Medulla oblongata (tissue), 1 donor: ENCODE results near the gene RPS6KA4.
A peak's percentile ranks its signal among the peaks of the same experiment; 100 is the strongest.

ENCODE experiments used
- DNase-seq: peaks from one replicate; pipeline ENCODE4 v3.0.0-alpha.2; 2015; ENCODE audit errors: extremely low spot score

RPS6KA4 gene

GRCh38 chr11:64327375-64327774 is 31.6 kb upstream of the RPS6KA4 start:
- no peak for DNase-seq

DNA sequence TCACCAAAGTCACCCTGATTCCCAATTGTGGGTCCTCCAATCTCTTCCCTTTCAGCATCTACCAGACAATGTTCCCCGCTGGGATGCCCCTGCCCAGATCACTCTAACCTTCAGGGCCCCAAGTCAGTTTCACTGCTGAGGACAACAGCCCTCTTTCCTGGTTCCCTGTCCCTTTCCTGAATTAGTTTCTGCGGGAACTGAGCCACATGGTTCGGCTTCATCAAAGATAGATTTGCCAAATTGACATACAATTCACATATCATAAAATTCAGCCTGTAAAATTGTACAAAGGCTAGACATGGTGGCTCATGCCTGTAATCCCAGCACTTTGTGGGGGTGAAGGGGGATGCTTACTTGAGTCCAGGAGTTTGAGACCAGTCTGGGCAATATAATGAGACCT is 31.0 kb upstream of the RPS6KA4 start:
- no peak for DNase-seq

DNA sequence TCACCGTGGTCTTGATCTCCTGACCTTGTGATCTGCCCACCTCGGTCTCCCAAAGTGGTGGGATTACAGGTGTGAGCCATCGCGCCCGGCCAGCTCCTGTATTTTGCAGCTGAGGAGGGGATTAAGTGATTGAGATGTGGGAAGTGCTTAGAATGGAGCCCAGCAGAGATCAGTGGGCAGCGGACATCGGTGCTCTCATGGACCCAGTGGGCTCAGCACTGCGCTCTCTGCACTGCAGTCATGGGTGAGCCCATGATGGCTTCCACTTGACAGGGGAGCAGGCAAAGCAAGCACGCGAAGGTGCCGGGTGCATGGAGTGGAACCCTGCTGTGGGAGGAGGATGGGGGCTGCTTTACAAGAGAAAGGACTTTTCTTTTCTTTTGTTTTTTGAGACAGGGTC is 28.1 kb upstream of the RPS6KA4 start:
- DNase-seq, result no peak

- DNase-seq, result peak; percentile 56
These were observed 27.2 kb upstream of the RPS6KA4 start for GRCh38 chr11:64331569-64332371.

- DNase-seq, result no peak
These were observed 25.4 kb upstream of the RPS6KA4 start for GRCh38 chr11:64333556-64333955.

- DNase-seq, result no peak
These were observed 23.9 kb upstream of the RPS6KA4 start for GRCh38 chr11:64334764-64335735.

- no peak for DNase-seq
These were observed 21.3 kb upstream of the RPS6KA4 start for GRCh38 chr11:64337538-64338249.

- no peak for DNase-seq
These were observed 20.2 kb upstream of the RPS6KA4 start for GRCh38 chr11:64338716-64339115.

DNA sequence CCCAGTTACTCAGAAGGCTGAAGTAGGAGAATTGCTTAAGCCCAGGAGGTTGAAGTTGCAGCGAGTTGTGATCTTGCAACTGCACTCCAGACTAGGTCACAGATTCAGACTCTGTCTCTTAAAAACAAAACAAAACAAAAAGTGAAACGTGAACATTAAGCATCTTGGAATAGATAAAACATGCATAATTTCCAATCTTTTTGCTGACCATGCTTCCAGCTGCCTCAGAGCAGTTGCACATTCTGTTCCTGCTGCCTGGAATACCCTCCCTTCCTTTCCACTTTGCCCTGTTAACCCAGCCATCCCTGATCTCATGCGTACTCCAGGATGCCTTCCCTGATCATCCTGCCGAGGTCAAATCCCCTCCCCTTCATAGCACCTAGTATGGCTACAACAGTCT is 19.7 kb upstream of the RPS6KA4 start:
- no peak for DNase-seq

DNA sequence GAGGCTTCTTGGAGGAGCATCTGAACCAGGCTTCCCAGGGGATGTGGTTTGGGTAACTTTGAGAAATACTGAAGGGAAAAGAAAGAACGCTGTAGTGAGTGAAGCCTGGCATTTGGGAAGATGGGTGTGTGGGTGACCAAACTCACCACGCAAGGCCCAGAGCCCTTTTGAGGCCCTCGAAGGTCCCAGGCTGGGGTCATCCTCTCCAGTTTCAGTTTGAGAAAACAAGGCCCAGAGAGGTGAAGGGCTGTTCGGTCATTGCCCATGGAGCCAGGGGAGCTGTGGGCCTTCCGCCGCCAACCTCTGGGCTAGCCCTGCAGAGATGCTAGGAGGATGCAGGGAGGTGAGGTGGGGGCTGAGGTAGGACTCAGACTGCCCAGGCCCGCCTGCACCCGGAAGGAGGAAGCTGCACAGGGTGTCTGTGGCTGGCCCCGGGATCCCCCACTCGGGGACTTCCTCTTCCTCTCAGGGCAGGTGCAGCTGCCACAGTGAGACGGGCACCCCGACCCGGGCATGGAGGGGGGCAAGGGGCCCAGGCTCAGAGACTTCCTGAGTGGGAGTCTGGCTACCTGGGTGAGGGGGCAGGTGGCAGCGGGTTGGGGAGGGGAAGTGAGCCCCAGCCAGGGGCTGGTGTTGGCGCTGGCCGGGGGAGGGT is 19.1 kb upstream of the RPS6KA4 start, which contains the start of gene CCDC88B:
TSS of gene CCDC88B (plus strand) at position 451 of the 655 bp plus-strand sequence. CDS start at position 514, 63 bp downstream.
- peak; percentile 60 for DNase-seq

DNA sequence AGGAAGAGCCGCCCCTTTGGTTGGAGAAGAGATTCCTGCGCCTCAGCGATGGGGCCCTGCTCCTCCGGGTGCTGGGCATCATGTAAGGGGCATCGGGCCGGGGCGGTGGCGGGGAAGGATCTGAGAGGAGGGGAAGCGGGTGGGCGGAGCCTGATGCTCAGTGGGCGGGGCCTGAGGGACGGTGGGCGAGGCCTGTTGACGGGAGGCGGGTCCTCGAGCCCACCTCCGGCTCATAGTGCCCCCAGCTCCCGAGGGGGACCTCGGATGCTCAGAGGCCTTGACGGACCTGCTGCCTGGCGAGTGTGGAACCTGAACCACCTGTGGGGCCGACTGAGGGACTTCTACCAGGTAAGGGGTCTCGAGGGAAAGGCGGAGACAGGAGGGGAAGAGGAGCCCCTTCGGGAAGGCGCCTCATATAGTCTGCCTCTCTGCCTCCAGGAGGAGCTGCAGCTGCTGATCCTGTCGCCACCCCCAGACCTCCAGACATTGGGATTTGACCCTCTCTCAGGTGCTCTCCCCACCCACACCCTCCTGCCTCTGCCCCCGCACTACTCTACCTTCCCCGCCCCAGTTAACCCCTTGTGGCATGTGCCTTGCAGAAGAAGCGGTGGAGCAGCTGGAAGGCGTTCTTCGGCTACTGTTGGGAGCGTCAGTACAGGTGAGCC is 18.2 kb upstream of the RPS6KA4 start:
- DNase-seq, result no peak

- no peak for DNase-seq
These were observed 17.5 kb upstream of the RPS6KA4 start for GRCh38 chr11:64341429-64341828.

DNA sequence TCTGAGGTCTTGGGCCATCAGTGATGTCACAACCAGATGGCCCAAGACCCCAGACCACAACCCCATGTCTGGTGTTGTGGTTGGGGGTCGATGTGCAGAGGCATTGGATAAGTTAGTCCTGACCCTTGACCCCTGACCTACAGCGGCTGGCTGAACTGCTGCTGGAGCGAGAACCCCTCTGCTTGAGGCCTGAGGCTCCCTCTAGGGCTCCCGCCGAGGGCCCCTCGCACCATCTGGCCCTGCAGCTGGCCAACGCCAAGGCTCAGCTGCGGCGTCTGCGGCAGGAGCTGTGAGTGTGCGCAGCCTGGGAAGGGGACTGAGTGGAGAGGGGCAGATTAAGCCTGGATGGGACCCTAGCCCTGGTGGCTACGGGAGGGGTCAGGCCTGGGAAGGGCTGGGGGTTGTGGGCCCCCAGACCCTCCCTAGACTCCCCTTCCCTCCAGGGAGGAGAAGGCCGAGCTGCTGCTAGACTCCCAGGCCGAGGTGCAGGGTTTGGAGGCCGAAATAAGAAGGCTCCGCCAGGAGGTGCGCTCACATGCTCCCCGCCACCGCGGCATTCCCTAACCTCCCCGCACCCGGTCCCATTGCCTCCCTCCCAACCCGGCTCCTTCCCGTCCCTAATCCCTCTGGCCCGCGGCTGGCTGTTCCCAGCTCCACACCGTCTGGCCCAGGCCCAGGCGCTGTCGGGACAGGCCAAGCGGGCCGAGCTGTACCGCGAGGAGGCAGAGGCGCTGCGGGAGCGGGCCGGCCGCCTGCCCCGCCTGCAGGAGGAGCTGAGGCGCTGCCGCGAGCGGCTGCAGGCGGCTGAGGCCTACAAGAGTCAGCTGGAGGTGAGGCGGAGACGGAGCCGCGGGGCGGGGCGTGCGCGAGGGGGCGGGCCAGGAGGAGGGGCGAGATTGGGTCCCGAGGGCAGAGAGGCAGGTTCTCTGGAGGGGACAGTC is 16.8 kb upstream of the RPS6KA4 start:
- DNase-seq, result peak; percentile 76

GRCh38 chr11:64342869-64343745 is 15.9 kb upstream of the RPS6KA4 start:
- no peak for DNase-seq

DNA sequence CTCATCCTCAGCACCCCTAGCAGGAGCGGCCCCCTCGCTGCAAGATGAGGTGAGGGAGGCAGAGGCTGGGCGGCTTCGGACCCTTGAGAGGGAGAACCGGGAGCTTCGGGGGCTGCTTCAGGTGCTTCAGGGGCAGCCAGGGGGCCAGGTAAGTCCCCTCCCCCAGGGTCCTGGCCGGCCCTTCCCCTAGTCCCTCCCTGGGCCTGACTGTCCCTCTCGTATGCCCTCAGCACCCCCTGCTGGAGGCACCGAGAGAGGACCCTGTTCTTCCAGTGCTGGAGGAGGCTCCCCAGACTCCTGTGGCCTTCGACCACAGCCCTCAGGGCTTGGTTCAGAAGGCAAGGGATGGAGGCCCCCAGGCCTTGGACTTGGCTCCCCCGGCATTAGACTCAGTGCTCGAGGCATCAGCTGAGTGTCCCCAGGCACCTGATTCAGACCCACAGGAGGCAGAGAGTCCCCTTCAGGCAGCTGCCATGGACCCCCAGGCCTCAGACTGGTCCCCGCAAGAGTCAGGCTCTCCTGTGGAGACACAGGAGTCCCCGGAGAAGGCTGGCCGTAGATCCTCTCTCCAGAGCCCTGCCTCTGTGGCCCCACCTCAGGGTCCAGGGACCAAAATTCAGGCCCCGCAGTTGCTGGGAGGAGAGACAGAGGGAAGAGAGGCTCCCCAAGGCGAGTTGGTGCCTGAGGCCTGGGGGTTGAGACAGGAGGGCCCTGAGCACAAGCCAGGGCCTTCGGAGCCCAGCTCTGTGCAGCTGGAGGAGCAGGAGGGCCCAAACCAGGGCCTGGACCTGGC is 15.0 kb upstream of the RPS6KA4 start:
- DNase-seq, result no peak

DNA sequence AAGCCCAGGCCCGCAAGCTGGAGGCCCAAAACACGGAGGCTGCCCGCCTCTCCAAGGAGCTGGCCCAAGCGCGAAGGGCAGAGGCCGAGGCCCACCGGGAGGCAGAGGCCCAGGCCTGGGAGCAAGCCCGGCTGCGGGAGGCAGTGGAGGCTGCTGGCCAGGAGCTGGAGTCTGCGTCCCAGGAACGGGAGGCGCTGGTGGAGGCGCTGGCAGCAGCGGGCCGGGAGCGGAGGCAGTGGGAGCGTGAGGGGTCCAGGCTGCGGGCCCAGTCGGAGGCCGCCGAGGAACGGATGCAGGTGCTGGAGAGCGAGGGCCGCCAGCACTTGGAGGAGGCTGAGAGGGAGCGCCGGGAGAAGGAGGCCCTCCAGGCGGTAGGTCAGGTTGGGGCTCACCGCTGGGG is 14.2 kb upstream of the RPS6KA4 start:
- no peak for DNase-seq

DNA sequence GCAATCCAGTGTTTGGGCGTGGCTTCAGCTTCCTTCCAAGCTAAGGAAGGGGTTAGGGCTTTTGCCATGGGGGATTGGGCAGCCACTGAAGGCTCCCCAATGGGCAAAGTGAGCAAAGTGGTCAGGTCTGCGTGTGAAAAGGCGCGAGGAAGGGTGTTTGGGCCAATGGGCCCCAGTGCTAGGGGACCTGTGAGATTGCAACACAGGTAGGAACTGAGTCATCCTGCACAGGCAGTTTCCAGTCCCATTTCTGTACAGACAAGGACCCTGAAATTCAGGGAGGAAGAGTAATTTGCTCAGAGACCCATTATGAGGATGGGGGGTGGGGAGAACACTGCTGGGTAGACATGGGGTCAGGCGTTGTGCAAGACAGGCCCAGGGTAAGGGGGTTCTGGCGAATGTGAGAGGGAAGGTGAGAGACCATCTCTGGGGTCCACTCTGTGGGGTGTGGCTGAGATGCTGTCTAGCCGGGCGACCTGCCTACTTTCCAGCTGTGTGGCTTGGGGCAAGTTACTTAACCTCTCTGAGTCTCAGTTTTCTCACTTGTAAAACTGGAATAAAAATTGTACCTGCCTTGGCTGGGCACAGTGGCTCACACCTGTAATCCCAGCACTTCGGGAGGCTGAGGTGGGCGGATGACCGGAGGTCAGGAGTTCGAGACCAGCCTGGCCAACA is 11.6 kb upstream of the RPS6KA4 start:
- no peak for DNase-seq
